GM12878 (cell line): ENCODE results near the gene ADGRV1.

Experiments used
- BMI1 ChIP-seq: fragments of 450-650 bp; IDR thresholded peaks from 2 replicates; pipeline ENCODE4 v1.6.1; 2016; ENCODE audit warnings: mild to moderate bottlenecking, moderate library complexity, borderline replicate concordance
- CHD4 ChIP-seq: fragments of 200-600 bp; sonication (generic); IDR thresholded peaks from 2 replicates; pipeline ENCODE4 v1.6.1; 2016; ENCODE audit warnings: mild to moderate bottlenecking
- CTCF ChIP-seq, 3 experiments: IDR thresholded peaks in 2 of 3; conservative IDR thresholded peaks in 1 of 3; 2 replicates each; pipeline ENCODE4 v1.5.1; 2011; ENCODE audit warnings: low read depth in 3 of 3, low read length in 3 of 3, mild to moderate bottlenecking in 3 of 3, control low read depth in 2 of 3, moderate library complexity in 2 of 3, inconsistent platforms in 1 of 3, mixed read lengths in 1 of 3; ENCODE audit not compliant: control insufficient read depth in 2 of 3, insufficient read depth in 1 of 3; ENCODE audit errors: extremely low read depth in 1 of 3
- DPF2 ChIP-seq: fragments of 450-650 bp; IDR thresholded peaks from 2 replicates; pipeline ENCODE4 v1.6.1; 2017; ENCODE audit warnings: mild to moderate bottlenecking
- EGR1 ChIP-seq, 2 experiments: IDR thresholded peaks; 1 replicate in 1 of 2; 2 replicates in 1 of 2; pipeline ENCODE4 v1.6.1; 2011 to 2012; ENCODE audit warnings: low read depth in 2 of 2, low read length in 2 of 2, borderline replicate concordance in 1 of 2, mild to moderate bottlenecking in 1 of 2, moderate library complexity in 1 of 2
- EP300 ChIP-seq, 2 experiments: fragments of 150-350 bp in 1 of 2; IDR thresholded peaks; 2 replicates each; pipeline ENCODE4 v1.6.1; 2011 to 2012; ENCODE audit warnings: low read depth in 2 of 2, low read length in 2 of 2, borderline replicate concordance in 1 of 2, improper control_type of control experiment in 1 of 2, inconsistent platforms in 1 of 2; ENCODE audit not compliant: control insufficient read depth in 1 of 2
- GABPA ChIP-seq: IDR thresholded peaks from 2 replicates; pipeline ENCODE4 v1.6.1; 2014; ENCODE audit warnings: antibody characterized with exemption, low read depth, mild to moderate bottlenecking, inconsistent platforms
- HDAC2 ChIP-seq: fragments of 200-600 bp; sonication (generic); IDR thresholded peaks from 2 replicates; pipeline ENCODE4 v1.6.1; 2017
- MXI1 ChIP-seq: fragments of 150-350 bp; IDR thresholded peaks from 2 replicates; pipeline ENCODE4 v1.6.1; 2011; ENCODE audit warnings: low read depth, mild to moderate bottlenecking, inconsistent platforms, low read length, improper control_type of control experiment
- RFX5 ChIP-seq: IDR thresholded peaks from 2 replicates; pipeline ENCODE4 v1.6.1; 2011; ENCODE audit warnings: low read depth, low read length, improper control_type of control experiment
- TCF12 ChIP-seq: IDR thresholded peaks from 2 replicates; pipeline ENCODE4 v1.6.1; 2011; ENCODE audit warnings: low read depth, mild to moderate bottlenecking, low read length

GRCh38 chr5:90803876-90804275 lies 245.3 kb downstream of the ADGRV1 start:
- TF ChIP-seq GABPA: no peak
- no peak for TF ChIP-seq MXI1
- TF ChIP-seq CHD4: no peak
- no peak for TF ChIP-seq RFX5
- no peak for TF ChIP-seq BMI1
- TF ChIP-seq CTCF (IDR thresholded peaks at IDR 0.05 in 2 of 3, conservative IDR thresholded peaks at IDR 0.05 in 1 of 3; ENCODE audit: control insufficient read depth in 2 of 3, extremely low read depth in 1 of 3, insufficient read depth in 1 of 3, low read depth in 3 of 3, low read length in 3 of 3): no peak
- no peak for TF ChIP-seq TCF12
- TF ChIP-seq DPF2: no peak
- no peak for TF ChIP-seq EGR1 (IDR thresholded peaks at IDR 0.05; ENCODE audit: borderline replicate concordance in 1 of 2, low read depth in 2 of 2, low read length in 2 of 2)
- TF ChIP-seq EP300 (IDR thresholded peaks at IDR 0.05; ENCODE audit: borderline replicate concordance in 1 of 2, control insufficient read depth in 1 of 2, low read depth in 2 of 2, low read length in 2 of 2): no peak
- no peak for TF ChIP-seq HDAC2
